Stimulated activated CD8-positive, alpha-beta memory T cell treated with anti-CD3 and anti-CD28 coated beads, Interleukin-4, amount 100 ng/mL, for 1 hour (primary cell): ENCODE measurements around the gene GATC.
"Not testable (repeated sequence)": the region's sequence is repeated elsewhere in the genome, so short reads cannot be mapped to it uniquely, and the experiment has no call there.

ENCODE experiments used
- DNase-seq, 2 donors: peaks; one replicate each; pipeline ENCODE4 v3.0.0-alpha.2; 2020; ENCODE audit warnings: low read depth in 2 of 2, low spot score in 1 of 2

The GATC gene

DNA sequence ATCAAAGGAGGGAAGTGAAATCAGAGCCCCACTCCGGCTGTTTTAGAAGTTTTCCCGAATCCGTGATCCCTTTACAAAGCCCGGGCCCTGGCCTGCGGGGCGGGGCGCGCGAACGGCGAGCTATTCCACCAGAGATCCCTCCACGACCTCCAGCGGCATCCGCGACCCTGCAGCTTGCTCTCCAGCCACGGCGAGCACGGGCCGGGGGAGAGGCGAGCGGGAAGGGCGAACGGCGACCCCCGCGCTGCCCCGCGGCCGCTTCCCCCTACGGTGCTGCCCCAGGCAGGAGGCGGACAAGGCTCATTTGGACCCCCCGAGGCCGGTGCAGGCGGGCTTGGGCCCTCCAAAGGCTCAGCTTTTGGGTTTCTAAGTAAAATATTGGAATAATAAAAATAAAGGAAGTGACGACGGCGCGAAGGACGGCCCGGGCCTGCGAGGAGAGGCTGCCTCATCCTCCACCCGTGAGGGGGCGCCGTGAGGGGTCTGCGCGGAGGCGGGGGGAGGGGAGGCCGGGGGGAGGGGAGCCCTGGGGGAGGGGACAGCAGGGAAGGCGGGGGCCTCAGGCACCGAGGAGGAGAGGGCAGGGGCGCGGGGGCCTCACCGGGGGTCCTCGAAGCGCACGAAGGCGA, 22.7 kb downstream of the GATC start:
- DNase-seq, result peak in 1 of 2 donors; percentile 25

DNA sequence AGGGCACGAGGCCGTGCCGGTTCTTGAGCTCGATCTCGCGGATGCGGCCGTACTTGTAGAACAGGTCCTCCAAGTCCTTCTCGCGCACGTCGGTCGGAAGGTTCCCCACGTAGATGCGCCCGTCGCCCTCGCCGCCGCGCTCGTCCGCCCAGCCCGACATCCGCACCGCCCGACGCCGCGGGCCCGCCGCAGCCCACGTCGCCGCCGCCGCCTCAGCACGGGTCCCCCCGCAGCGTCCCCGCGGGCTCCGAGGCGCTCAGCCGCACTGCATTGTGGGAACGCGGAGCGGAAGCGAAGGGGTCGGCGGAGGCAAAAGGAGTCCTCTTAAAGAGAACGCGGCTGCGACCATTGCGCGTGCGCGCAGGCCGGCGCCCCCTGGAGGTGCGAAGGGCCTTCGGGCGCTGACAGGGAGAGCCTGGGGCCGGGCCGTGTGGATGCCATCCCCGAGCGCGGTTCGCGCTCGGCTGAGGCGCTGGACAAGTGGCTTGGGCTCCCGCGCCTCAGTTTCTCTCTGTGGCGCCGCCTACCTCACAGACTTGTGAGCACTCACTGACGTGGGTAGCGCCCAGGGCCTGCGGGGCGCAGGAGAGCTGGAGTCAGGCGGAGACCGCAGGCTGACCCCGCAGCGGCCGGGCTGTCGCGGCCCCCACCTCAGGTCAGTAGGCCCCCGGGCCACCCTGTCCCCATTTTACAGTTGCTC, 23.4 kb downstream of the GATC start, which contains the start of gene SRSF9:
SRSF9 (minus strand) TSS at position 299 of the 700 bp plus-strand sequence; CDS start at position 160, 139 bp downstream.
- DNase-seq, result peak; percentile 95 to 97

DNA sequence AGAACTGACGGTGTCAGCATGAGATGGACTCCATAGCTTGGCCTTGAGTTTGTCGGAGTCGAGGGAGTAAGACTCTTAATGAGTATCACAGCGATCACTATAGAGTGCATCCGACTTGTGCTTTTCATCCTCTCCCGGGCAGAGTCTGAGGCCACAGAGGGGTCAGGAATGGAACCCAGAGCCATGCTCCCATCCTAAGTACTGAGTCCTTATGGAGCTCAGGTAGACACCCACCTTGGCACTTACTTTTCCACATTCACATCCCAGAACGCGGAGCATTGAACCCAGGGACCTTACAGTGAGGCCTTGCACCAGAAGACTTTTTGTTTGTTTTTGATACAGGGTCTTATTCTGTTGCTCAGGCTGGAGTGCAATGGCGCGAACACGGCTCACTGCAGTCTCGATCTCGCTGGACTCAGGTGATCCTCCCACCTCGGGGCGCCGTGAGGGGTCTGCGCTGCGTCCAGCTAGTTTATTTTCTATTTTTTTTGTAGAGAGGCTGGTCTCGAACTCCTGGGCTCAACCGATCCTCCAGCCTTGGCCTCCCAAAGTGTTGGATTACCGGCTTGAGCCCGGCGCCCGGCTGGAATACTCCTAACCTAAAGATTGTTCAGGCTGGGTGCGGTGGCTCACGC, 24.0 kb downstream of the GATC start:
- no peak for DNase-seq

DNA sequence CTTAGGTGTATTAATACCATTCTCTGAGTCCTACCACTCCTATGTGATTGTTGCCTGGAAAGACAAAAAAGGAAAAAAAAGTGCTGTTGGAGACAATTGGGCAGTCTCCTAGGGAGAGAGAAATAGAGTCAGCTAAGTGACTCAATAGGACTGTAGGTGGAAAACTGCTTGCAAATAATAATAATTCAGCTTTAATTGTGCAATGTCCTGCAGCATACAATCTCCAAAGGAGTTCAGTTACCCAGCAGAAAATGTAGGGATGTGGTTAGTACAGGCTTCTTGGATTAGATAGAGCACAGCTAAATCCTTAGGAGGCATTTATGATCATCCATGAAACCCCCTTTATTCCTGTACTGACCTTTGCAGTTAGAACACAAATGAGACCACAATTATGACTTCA, 26.3 kb downstream of the GATC start:
- no peak for DNase-seq

DNA sequence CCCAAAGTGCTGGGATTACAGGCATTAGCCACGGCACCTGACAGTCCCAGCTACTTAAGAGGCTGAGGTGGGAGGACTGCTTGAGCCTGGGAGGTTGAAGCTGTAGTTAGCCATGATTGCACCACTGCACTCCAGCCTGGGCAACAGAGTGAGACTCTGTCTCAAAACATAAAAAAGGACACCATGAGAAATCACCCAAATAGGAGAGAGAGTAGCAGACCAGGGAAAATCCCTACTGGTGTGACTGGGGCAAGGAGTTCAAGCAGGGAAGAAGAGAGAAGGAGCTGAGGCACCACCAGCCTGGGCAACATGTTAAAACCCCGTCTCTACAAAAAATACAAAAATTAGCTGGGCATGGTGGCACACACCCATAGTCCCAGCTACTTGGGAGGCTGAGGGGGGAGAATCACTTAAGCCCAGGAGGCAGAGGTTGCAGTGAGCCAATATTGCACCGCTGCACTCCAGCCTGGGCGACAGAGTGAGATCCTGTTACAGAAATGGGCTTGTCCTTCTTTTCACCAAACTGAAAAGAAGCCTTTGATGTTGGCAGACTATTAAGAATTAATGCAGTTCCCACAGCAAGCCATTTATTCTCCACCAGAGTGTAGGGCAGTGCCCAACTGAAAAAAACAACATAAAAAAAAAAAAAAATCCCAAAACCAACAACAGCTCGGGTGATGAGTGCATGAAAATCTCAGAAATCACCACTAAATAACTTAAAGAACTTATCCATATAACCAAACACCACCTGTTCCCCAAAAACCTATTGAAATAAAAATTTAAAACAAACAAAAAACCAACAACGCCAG, 27.8 kb downstream of the GATC start:
- no peak for DNase-seq

DNA sequence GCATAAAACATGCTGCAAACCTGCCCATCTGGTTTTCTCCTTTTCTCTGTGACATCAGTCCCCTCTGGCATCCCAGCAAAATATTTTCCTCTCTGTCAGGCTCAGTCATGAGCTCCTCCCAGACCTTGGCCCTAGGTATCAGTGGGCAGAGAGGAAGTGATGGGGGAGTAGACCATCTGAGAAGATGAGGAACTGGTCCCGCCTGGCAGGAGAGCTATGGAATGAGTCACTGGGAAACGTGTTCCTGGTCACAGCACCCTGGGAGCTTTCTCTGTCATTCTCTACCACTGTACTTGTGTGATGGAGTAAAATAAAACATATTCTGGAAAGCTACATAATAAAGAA, 28.3 kb downstream of the GATC start:
- DNase-seq, result no peak

DNA sequence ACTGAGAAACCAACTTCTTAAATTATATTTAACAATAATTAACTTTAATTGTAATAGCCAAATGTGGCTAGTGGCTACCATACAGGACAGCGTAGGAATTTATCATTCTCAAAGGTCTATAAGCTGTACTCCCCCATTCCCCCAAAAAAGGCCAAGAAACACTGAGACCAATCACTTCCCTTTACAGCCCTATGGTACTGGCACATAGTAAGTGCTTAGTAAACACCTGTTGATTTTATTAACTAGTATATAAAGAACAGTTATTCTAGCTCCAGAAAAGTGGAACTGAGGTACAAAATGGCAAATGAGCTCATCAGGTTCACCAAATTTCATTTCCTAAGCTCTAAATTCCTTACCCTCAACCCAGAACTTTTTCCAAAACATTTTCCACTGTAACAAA, 29.4 kb downstream of the GATC start:
- DNase-seq, result no peak

DNA sequence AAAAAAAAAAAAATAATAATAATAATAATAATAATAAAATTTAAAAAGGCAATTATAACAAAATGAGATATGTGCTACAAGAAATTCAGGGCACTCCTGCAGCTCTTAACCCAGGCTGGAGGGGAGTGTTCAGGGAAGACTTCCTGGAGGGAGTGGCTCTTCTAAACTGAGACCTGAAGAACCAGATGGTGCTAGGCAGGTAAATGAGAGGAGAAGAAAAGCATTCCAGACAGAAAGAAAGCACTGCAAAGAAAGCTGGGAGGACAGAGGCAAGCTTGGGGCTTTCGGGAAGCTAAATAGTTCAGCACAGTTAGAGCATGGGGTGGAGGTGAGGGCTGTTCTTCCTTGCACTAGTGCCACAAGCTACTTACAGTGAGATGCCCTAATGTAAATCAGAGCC, 33.2 kb downstream of the GATC start:
- DNase-seq, result no peak

DNA sequence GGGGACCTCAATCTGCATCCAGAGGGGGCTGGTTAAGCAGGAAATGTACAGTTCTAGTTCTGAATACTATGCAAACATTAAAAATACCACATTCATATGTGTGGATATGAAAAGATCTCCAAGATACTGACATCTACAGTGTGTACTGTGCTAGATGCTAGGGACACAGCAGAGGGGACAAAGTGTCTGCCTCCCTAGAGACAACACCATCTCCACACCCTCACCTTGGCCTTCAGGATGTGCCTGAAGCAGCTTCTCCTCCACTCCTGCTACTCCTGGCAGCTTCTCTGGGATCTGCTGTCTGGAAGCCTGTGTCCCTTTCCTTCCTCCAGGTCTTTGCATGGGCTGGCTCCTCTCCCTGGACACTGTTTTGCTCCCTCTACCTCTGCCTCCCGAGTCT, 34.0 kb downstream of the GATC start:
- DNase-seq, result no peak

DNA sequence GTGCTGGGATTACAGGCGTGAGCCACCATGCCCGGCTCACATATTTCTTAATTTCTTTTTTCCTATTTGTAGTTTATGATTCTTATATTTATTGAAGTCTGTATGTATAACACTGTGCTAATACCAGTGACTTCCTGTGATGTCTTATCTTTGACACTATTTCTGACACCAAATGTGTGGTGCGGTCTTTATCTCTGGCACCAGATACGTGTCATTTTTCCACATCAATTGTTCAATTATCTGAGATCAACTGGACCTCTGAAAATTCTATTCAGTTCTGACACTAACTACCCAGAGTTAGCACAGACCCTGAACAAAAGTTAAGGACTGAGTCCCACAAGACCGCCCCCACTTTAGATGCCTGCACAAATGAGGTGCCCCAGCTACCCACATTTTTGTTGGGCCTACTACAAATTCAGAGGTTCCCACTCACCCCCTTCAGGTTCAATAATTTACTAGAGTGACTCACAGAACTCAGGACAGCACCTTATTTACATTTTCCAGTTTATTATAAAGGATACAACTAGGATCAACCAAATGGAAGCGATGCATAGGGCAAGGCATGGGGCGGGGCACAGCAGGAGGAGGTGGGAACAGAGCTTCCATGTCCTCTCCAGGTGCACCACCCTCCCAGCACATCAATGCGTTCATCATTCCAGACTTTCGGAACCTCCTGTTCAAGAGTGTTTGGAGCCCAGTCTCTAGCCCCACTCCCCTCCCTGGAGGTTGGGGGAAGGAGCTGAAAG, 35.0 kb downstream of the GATC start:
- DNase-seq, result no peak

DNA sequence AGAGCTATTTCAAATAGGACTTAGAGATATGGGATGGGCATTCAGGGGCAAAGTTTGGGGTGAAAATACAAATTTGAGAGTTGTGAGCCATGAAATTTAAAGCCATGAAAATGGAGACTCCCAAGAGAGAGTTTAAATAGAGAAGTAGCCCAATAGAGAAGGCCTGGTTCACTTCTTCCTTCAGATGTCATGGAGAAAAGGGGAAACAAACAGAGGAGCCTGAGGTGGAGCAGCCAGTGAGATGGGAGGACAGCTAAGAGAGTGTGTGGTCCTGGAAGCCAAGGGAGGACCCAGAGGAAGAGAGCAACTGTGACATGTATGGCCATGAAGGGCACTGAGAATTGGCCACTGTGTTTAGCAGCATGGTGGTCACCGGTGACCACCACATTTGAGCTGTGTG, 37.4 kb downstream of the GATC start:
- DNase-seq, result no peak

DNA sequence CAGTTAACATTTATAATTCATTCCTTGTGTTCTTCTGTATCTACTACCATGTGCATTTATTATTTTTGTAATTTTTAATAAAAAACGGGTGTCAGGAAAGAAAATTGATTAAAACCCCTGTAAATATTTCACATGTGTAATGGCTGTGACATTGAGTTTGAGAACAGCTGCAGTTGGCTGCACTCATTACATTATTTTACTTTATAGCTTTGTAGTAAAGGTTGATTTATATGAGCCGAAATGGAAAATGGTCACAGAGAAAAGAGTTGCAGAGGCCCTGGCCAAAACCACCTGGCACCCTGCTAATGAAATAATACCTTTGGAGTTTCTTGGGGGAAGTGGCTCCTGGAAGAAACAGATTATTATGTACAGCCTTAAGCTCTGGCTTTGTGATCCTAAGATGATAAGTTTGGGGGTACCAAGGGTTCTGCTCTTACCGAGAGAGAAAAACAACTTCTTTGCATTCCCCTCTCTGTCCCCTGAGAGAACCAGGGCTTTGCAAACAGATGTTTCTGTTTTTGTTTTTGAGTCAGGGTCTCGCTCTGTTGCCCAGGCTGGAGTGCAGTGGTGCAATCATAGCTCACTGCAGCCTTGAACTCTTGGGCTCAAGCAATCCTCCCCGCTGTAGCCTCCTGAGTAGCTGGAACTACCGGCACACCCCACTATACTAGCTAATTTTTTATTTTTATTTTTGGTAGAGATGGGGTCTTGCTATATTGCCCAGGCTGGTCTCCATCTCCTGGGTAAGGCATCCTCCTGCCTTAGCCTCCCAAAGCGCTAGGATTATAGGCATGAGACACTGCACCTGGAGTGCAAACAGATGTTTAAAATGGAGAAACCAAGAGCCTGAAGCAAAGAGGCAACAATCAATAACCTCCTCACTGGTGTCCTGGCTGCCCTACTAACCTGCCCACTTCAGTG, 40.0 kb downstream of the GATC start:
- DNase-seq, result no peak

DNA sequence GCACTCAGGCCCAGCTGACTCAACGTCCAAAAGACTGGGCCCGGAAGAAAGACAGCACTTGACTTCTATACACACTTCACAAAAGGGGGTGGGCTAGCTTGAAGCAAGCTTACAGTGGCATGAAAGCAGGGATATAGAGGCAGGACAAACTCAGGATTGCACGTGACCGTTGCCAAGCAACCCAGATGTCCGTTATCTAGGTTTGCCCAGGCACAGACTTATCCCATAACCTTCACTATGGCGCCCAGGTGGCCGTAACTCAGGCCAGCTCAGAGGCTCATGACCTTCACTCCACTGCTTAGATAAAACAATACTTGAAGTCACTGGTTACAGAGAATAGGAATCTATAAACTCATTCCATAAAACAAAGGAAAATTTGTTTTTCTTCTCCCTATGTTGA, 41.3 kb downstream of the GATC start:
- DNase-seq, result not testable (repeated sequence)

DNA sequence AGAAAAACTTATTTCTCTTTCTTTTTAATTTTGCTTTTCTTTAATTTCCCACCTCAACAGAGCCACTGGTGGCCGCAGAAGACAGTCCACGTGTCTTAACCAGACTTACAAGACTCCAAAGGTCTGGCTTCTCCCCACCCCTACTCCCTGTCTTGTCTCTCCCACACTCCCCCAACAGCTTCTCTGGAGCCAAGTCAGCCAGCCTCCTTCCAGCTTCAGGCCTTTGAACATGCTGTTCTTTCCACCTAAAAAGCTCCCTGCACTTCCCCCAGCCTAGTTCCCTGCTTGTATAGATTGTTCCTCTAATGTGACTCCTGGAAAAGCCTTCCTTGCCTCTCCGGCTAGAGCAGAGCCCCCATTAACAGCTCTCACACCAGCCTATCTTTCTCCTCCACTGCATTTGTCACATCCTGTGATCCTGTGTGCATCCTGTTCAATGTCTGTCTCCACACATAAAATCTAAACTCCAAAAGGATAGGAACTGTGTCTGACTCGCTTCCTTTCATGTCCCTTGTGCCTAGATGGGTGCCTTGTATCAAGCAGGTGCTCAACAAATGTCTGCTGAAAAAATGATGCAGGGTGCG, 41.9 kb downstream of the GATC start:
- no peak for DNase-seq

DNA sequence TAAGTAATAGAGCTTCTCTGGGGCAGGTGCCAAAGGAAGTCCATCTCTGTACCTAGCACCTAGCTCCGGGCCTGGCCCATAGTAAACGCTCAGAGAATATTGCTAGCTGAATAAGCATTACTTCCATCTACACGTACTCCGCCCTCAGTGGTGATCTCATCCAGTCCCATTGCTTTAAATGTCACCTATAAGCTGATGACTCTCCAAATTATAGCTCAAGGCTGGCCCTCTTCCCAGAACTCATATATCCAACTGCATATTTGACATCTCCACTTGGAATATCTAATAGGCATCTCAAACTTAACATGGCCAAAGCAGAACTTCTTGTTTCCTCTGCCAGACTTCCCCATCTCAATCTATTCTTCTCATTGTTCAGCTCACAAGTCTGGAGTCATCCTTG, 42.8 kb downstream of the GATC start:
- DNase-seq, result no peak

DNA sequence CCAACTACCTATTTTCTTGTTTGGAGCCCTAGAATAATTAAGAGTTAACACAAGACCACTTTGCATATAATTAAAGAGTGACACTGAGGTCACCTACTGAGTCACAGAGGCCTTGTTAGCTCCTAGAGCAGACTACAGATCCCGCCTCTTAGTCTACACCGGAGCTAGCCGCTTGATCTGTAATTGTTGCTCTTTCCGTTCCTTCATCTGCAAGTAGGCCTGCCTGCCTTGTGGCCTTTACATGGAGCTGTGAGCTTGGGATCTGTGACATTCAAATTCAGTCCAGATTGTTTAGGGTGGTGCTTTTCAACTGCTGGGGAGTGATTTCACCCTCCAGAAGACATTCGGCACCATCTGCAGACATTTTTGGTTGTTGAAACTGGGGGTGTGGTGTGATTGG, 44.1 kb downstream of the GATC start:
- DNase-seq, result no peak

DNA sequence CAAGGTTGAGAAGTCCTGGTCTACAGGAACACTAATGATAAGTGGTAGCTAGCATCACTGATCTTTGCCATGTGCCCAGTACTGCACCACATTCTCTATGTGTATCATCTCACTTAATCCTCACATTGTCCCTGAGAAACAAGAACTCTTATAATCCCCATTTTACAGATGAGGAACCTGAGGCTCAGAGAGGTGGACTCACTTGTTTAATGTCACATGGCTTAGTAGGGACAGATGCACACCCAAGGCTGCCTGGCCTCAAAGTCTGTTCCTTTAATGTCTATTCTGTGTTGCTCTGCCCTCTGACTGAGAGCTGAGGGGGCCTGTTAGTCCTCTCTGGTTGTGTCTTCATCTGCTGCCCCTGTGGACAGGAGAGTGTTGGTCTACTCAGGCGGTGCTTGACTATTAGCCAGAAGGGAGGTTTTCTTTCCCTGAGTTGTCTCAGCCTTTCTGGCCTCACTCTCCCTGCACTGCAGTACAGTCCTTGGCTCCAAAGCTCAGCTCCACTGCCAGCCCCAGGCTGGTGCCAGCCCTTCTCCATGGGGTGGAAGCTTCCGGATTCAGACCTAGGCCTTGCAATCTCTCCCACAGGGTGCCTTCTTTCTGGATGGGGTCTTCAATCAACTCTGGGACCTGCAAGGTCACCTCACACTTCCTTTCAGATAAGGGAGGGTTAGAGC, 44.7 kb downstream of the GATC start:
- no peak for DNase-seq

DNA sequence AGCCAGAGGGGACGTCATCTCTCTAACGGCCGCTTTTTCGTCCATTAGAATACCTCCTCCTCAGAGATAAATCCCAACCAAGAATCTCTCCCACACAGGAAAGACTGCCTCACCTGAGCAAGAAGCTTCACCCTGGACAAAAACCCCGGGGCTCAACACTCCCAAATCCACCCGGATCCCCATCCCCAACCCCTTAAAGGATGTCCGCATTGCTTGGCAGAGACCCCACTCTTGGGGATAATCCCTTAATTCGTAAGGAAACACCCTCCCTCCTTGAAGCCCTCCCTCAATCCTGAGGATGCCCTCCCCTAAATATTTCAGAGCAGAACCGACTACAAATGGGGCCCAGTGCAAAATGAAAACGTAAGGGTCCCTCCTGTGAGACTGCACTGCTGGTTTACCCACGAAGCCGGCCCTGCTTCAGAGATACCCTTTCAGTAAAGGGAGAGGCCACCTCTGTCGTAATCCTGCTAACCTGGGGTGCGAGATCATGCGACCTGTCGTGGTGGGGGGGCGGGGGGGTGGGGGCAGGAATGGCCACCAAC, 49.0 kb downstream of the GATC start:
- DNase-seq, result no peak
